ENCODE measurements around the gene ELOA. TPM values are rescaled to one million over a fixed set of nuclear protein-coding genes. Genes with fewer than 3 reads are reported as not detected.
A peak's percentile ranks its signal among the peaks of the same experiment; 100 is the strongest.

The ELOA gene
- total RNA-seq, 2 donors from 2014 or later, result 25.5 to 27.5 TPM

GRCh38 chr1:23790696-23791515 is 47.6 kb downstream of the ELOA start, which contains the start of gene LYPLA2:
LYPLA2 (plus strand) TSS chr1:23791145; CDS start chr1:23792683, 1,538 bp downstream.
- H3K4me3 ChIP-seq, result peak within 1 kb of the TSS; percentile 77 to 83
- no peaks in the 10 kb centered on the region for H3K27me3 ChIP-seq
- TF ChIP-seq CTCF (IDR thresholded peaks at IDR 0.05), result no peak
- H3K36me3 ChIP-seq, result peaks cover 51% of the 10 kb centered on the region
- DNase-seq (ENCODE audit: low spot score), result peak; percentile 93
- peaks cover 4 to 38% of the 10 kb centered on the region in 2 donors for H3K4me1 ChIP-seq
- no peaks in the 10 kb centered on the region for H3K9me3 ChIP-seq
- H3K27ac ChIP-seq, result peak within 1 kb of the TSS; percentile 82 to 84

- H3K27me3 ChIP-seq, result no peaks in the 10 kb centered on the region
- H3K4me3 ChIP-seq, result peak overlapping the region; percentile 77 to 83
- H3K4me1 ChIP-seq, result peaks cover 4 to 38% of the 10 kb centered on the region in 2 donors
- H3K9me3 ChIP-seq, result no peaks in the 10 kb centered on the region
- no peak for DNase-seq (ENCODE audit: low spot score)
- peak overlapping the region; percentile 82 to 84 for H3K27ac ChIP-seq
- peaks cover 51% of the 10 kb centered on the region for H3K36me3 ChIP-seq
- no peak for TF ChIP-seq CTCF (IDR thresholded peaks at IDR 0.05)
Measured at GRCh38 chr1:23791516-23792047, 48.3 kb downstream of the ELOA start.

- no peak for TF ChIP-seq CTCF (IDR thresholded peaks at IDR 0.05)
- Histone ChIP-seq H3K27me3 (no peaks in the 10 kb centered on the region), H3K4me1 (peaks cover 4 to 38% of the 10 kb centered on the region in 2 donors), H3K9me3 (no peaks in the 10 kb centered on the region), H3K4me3 (peak overlapping the region; percentile 77 to 83), H3K27ac (peak overlapping the region in 1 of 2 donors; percentile 82), H3K36me3 (peaks cover 44% of the 10 kb centered on the region)
- no peak for DNase-seq (ENCODE audit: low spot score)
Measured at GRCh38 chr1:23792151-23792945, 49.1 kb downstream of the ELOA start.

GRCh38 chr1:23793018-23793781 is 49.9 kb downstream of the ELOA start:
- no peaks in the 10 kb centered on the region for H3K9me3 ChIP-seq
- H3K4me3 ChIP-seq, result no peak overlapping the region
- H3K27ac ChIP-seq, result peak overlapping the region in 1 of 2 donors; percentile 1
- peaks cover 36% of the 10 kb centered on the region for H3K36me3 ChIP-seq
- H3K4me1 ChIP-seq, result peaks cover 4 to 38% of the 10 kb centered on the region in 2 donors
- DNase-seq (ENCODE audit: low spot score), result no peak
- TF ChIP-seq CTCF (IDR thresholded peaks at IDR 0.05), result no peak
- H3K27me3 ChIP-seq, result no peaks in the 10 kb centered on the region

Data from right atrium auricular region (tissue), 2 donors.